H9 (cell line): ENCODE data around the gene B3GALT5. TPM values are rescaled to one million over a fixed set of nuclear protein-coding genes. Genes with fewer than 3 reads are reported as not detected.

Source experiments
- DNase-seq: peaks from one replicate; pipeline ENCODE4 v3.0.0-alpha.2; 2017
- H2AFZ ChIP-seq: one replicate; pipeline ENCODE4 v1.6.1; 2013; ENCODE audit warnings: mild to moderate bottlenecking, low read length, control low read depth, moderate library complexity
- H2AK5ac ChIP-seq: 2 replicates; pipeline ENCODE4 v1.6.1; 2013; ENCODE audit warnings: low read length, control low read depth, mixed read lengths; ENCODE audit not compliant: insufficient read length
- H2BK120ac ChIP-seq: one replicate; pipeline ENCODE4 v1.6.1; 2013; ENCODE audit warnings: low read depth, mild to moderate bottlenecking, low read length, control low read depth, inconsistent platforms; ENCODE audit not compliant: poor library complexity, severe bottlenecking
- H2BK12ac ChIP-seq: 2 replicates; pipeline ENCODE4 v1.6.1; 2013; ENCODE audit warnings: low read length, control low read depth, mixed read lengths, low read depth; ENCODE audit not compliant: insufficient read length
- H2BK15ac ChIP-seq: 2 replicates; pipeline ENCODE4 v1.6.1; 2013; ENCODE audit warnings: low read depth, low read length, control low read depth
- H2BK20ac ChIP-seq: one replicate; pipeline ENCODE4 v1.6.1; 2013; ENCODE audit warnings: low read depth, mild to moderate bottlenecking, low read length, control low read depth, inconsistent platforms; ENCODE audit not compliant: poor library complexity, severe bottlenecking
- H2BK5ac ChIP-seq: 2 replicates; pipeline ENCODE4 v1.6.1; 2013; ENCODE audit warnings: low read length, control low read depth, mixed read lengths; ENCODE audit not compliant: insufficient read length
- H3K14ac ChIP-seq: 2 replicates; pipeline ENCODE4 v1.6.1; 2013; ENCODE audit warnings: low read length, control low read depth; ENCODE audit not compliant: insufficient read depth
- H3K18ac ChIP-seq: 2 replicates; pipeline ENCODE4 v1.6.1; 2013; ENCODE audit warnings: low read depth, mild to moderate bottlenecking, mixed read lengths, low read length, control low read depth; ENCODE audit not compliant: insufficient read length
- H3K23ac ChIP-seq: 2 replicates; pipeline ENCODE4 v1.6.1; 2013; ENCODE audit warnings: low read length, control low read depth, mixed read lengths, low read depth; ENCODE audit not compliant: insufficient read length
- H3K23me2 ChIP-seq: 2 replicates; pipeline ENCODE4 v1.6.1; 2013; ENCODE audit warnings: low read depth, mild to moderate bottlenecking, mixed read lengths, low read length, control low read depth; ENCODE audit not compliant: insufficient read length, poor library complexity, severe bottlenecking
- H3K27ac ChIP-seq: 2 replicates; pipeline ENCODE4 v1.5.1; 2013; ENCODE audit warnings: low read length, control low read depth, mixed read lengths, low read depth; ENCODE audit not compliant: insufficient read length
- H3K27me3 ChIP-seq: 2 replicates; pipeline ENCODE4 v1.6.1; 2013; ENCODE audit warnings: low read length, control low read depth, inconsistent platforms; ENCODE audit not compliant: insufficient read depth
- H3K4ac ChIP-seq: 2 replicates; pipeline ENCODE4 v1.6.1; 2013; ENCODE audit warnings: low read depth, mild to moderate bottlenecking, control low read depth, inconsistent platforms, low read length, moderate library complexity
- H3K4me1 ChIP-seq: 2 replicates; pipeline ENCODE4 v1.6.1; 2013; ENCODE audit warnings: low read length, control low read depth, inconsistent platforms; ENCODE audit not compliant: insufficient read depth
- H3K4me2 ChIP-seq: 2 replicates; pipeline ENCODE4 v1.6.1; 2013; ENCODE audit warnings: low read length, control low read depth, mixed read lengths; ENCODE audit not compliant: insufficient read length, insufficient read depth
- H3K56ac ChIP-seq: 2 replicates; pipeline ENCODE4 v1.6.1; 2013; ENCODE audit warnings: low read depth, mild to moderate bottlenecking, mixed read lengths, low read length, control low read depth; ENCODE audit not compliant: insufficient read length
- H3K79me1 ChIP-seq: 2 replicates; pipeline ENCODE4 v1.6.1; 2013; ENCODE audit warnings: low read depth, mild to moderate bottlenecking, moderate library complexity, low read length, control low read depth, inconsistent platforms; ENCODE audit not compliant: insufficient read depth, poor library complexity, severe bottlenecking
- H3K79me2 ChIP-seq: 2 replicates; pipeline ENCODE4 v1.6.1; 2013; ENCODE audit warnings: low read length, control low read depth, inconsistent platforms; ENCODE audit not compliant: insufficient read depth
- H3K9ac ChIP-seq: 2 replicates; pipeline ENCODE4 v1.6.1; 2013; ENCODE audit warnings: low read length, control low read depth, mixed read lengths; ENCODE audit not compliant: insufficient read length; ENCODE audit errors: extremely low read depth
- H3K9me3 ChIP-seq: one replicate; pipeline ENCODE4 v1.6.1; 2013; ENCODE audit warnings: low read depth, low read length, inconsistent platforms; ENCODE audit not compliant: control insufficient read depth
- H3T11ph ChIP-seq: one replicate; pipeline ENCODE4 v1.6.1; 2013; ENCODE audit warnings: mild to moderate bottlenecking, low read length, control low read depth, inconsistent platforms
- H4K20me1 ChIP-seq: one replicate; pipeline ENCODE4 v1.6.1; 2013; ENCODE audit not compliant: control insufficient read depth, insufficient read length, insufficient read depth
- H4K5ac ChIP-seq: 2 replicates; pipeline ENCODE4 v1.6.1; 2013; ENCODE audit warnings: low read depth, mild to moderate bottlenecking, mixed read lengths, low read length, control low read depth; ENCODE audit not compliant: insufficient read length
- H4K8ac ChIP-seq: replicated peaks from 2 replicates; pipeline ENCODE4 v1.6.1; 2013; ENCODE audit warnings: low read length, control low read depth, mixed read lengths, low read depth; ENCODE audit not compliant: insufficient read length
- H4K91ac ChIP-seq: 2 replicates; pipeline ENCODE4 v1.6.1; 2013; ENCODE audit warnings: low read depth, mild to moderate bottlenecking, moderate library complexity, mixed read lengths, low read length, control low read depth; ENCODE audit not compliant: insufficient read length
- H3K27ac Mint-ChIP-seq, 3 experiments: 2 replicates in 2 of 3; 3 replicates in 1 of 3; pipeline ENCODE4 v1.8.0; 2020 to 2021; ENCODE audit warnings: mixed read lengths in 3 of 3, mild to moderate bottlenecking in 1 of 3, moderate library complexity in 1 of 3
- H3K27me3 Mint-ChIP-seq: 2 replicates; pipeline ENCODE4 v1.8.0; 2021; ENCODE audit warnings: low read depth, mild to moderate bottlenecking, moderate library complexity, mixed read lengths
- H3K36me3 Mint-ChIP-seq, 3 experiments: 2 replicates in 2 of 3; 3 replicates in 1 of 3; pipeline ENCODE4 v1.8.0; 2020 to 2021; ENCODE audit warnings: low read depth in 3 of 3, mixed read lengths in 3 of 3; ENCODE audit not compliant: insufficient read depth in 1 of 3
- H3K4me1 Mint-ChIP-seq, 2 experiments: 2 replicates each; pipeline ENCODE4 v1.8.0; 2020; ENCODE audit warnings: mixed read lengths in 2 of 2
- H3K4me3 Mint-ChIP-seq, 2 experiments: 2 replicates in 1 of 2; 3 replicates in 1 of 2; pipeline ENCODE4 v1.8.0; 2020 to 2021; ENCODE audit warnings: mild to moderate bottlenecking in 2 of 2, mixed read lengths in 2 of 2, moderate library complexity in 1 of 2
- H3K9me3 Mint-ChIP-seq, 2 experiments: 2 replicates in 1 of 2; 3 replicates in 1 of 2; pipeline ENCODE4 v1.8.0; 2020; ENCODE audit warnings: mild to moderate bottlenecking in 2 of 2, mixed read lengths in 2 of 2, moderate library complexity in 1 of 2
- WGBS: extraction: QIAGEN DNeasy Blood & Tissue Kit; methylation state at CpG from one replicate; pipeline ENCODE4 v1.1.7; 2013; ENCODE audit warnings: missing lambda C conversion rate, low lambda C conversion rate, mixed read lengths; ENCODE audit not compliant: insufficient read length; ENCODE audit errors: extremely low coverage; 5-methylcytosine and 5-hydroxymethylcytosine counted together
- total RNA-seq: library from RNA; stranded (reverse); gene quantifications from 2 replicates; pipeline ENCODE4 v1.2.1, GENCODE V29; 2021
- TF ChIP-seq, protein P1 (sequence below): fragments of 200-600 bp; sonication (generic); conservative IDR thresholded peaks from 3 replicates; pipeline ENCODE4 v1.8.0; 2021; ENCODE audit warnings: antibody characterized with exemption, mild to moderate bottlenecking

Gene B3GALT5
- total RNA-seq, 1 experiment from 2014 or later, result 24.7 TPM

- Histone ChIP-seq H3K4ac (no peak overlapping the region), H3K4me1 (no peaks in the 10 kb centered on the region), H2BK12ac (no peak overlapping the region), H3K4me2 (no peak overlapping the region), H3K79me1 (no peaks in the 10 kb centered on the region), H2AK5ac (no peak overlapping the region), H3K27me3 (no peaks in the 10 kb centered on the region), H2BK20ac (no peak overlapping the region), H4K20me1 (no peaks in the 10 kb centered on the region), H3K79me2 (no peaks in the 10 kb centered on the region), H3K9ac (no peak overlapping the region), H3T11ph (no peak overlapping the region), H3K18ac (no peak overlapping the region), H3K23me2 (no peaks in the 10 kb centered on the region), H2BK15ac (no peak overlapping the region), H2AFZ (no peak overlapping the region), H4K91ac (no peak overlapping the region), H2BK5ac (no peak overlapping the region), H2BK120ac (no peak overlapping the region), H3K23ac (no peak overlapping the region), H4K8ac (no peak overlapping the region), H3K9me3 (no peaks in the 10 kb centered on the region), H3K27ac (no peak overlapping the region), H4K5ac (no peak overlapping the region), H3K56ac (no peak overlapping the region), H3K14ac (no peak overlapping the region)
- no CpG with 5 or more reads among the region's 10 CpGs for WGBS
- Mint-ChIP-seq H3K36me3 (peaks cover 0 to 11% (median 2%) of the 10 kb centered on the region in 3 experiments; a peak in 4 of 7 replicates), H3K27ac (no peak overlapping the region), H3K4me3 (no peak overlapping the region), H3K9me3 (no peaks in the 10 kb centered on the region; a peak in 1 of 5 replicates), H3K4me1 (peaks cover 3 to 14% of the 10 kb centered on the region in 2 experiments; a peak in 2 of 4 replicates), H3K27me3 (no peaks in the 10 kb centered on the region)
- TF ChIP-seq, protein P1, sequence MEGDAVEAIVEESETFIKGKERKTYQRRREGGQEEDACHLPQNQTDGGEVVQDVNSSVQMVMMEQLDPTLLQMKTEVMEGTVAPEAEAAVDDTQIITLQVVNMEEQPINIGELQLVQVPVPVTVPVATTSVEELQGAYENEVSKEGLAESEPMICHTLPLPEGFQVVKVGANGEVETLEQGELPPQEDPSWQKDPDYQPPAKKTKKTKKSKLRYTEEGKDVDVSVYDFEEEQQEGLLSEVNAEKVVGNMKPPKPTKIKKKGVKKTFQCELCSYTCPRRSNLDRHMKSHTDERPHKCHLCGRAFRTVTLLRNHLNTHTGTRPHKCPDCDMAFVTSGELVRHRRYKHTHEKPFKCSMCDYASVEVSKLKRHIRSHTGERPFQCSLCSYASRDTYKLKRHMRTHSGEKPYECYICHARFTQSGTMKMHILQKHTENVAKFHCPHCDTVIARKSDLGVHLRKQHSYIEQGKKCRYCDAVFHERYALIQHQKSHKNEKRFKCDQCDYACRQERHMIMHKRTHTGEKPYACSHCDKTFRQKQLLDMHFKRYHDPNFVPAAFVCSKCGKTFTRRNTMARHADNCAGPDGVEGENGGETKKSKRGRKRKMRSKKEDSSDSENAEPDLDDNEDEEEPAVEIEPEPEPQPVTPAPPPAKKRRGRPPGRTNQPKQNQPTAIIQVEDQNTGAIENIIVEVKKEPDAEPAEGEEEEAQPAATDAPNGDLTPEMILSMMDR, result peak; percentile 80
- DNase-seq, result peak; percentile 41
These were observed 103.2 kb downstream of the B3GALT5 start for GRCh38 chr21:39715804-39716397.
